Cardiac atrium fibroblast (primary cell): ENCODE measurements around the gene SLC11A2. TPM values are rescaled to one million over a fixed set of nuclear protein-coding genes. Genes with fewer than 3 reads are reported as not detected.

Source experiments
- total RNA-seq: library from RNA; depleted of rRNA; stranded (reverse); fragments of >200 nt; gene quantifications from 2 replicates; pipeline ENCODE4 v1.2.3, GENCODE V29; 2015

Gene SLC11A2
- 33.2 and 44.7 TPM in 2 replicates for total RNA-seq

GRCh38 chr12:51025836-51026638 is at the start of gene SLC11A2:
SLC11A2 (minus strand) TSS chr12:51026384; CDS start chr12:51010728, 15,656 bp downstream.

GRCh38 chr12:51047655-51048540 is 21.7 kb upstream of the SLC11A2 start, which contains the start of gene LETMD1:
LETMD1 (plus strand) TSS chr12:51048327; CDS start chr12:51048357, 30 bp downstream.

GRCh38 chr12:50952510-50952909 is 73.7 kb downstream of the SLC11A2 start, which contains the start of gene HIGD1C:
HIGD1C (plus strand) TSS chr12:50952544; CDS start chr12:50953999, 1,455 bp downstream.

Other genes starting within 250 kb of the SLC11A2 start
- not detected in 2 replicates for gene TMPRSS12, start 183.5 kb downstream of the SLC11A2 start, total RNA-seq
- gene HIGD1C, start 73.8 kb downstream of the SLC11A2 start, total RNA-seq: not detected in 2 replicates
- 33.9 and 34.8 TPM in 2 replicates for gene LETMD1, start 21.9 kb upstream of the SLC11A2 start, total RNA-seq
- 13.1 and 15.9 TPM in 2 replicates for gene CSRNP2, start 57.2 kb upstream of the SLC11A2 start, total RNA-seq
- 7.9 and 8.6 TPM in 2 replicates for gene TFCP2, start 146.8 kb upstream of the SLC11A2 start, total RNA-seq
- gene POU6F1, start 191.7 kb upstream of the SLC11A2 start, total RNA-seq: 1.4 and 1.5 TPM in 2 replicates
- gene DAZAP2, start 212.4 kb upstream of the SLC11A2 start, total RNA-seq: 222 and 249 TPM in 2 replicates
- 9.9 and 24.7 TPM in 2 replicates for gene SMAGP, start 244.0 kb upstream of the SLC11A2 start, total RNA-seq